Osteocyte (in vitro differentiated cells): ENCODE measurements around the gene PRPF18. TPM values are rescaled to one million over a fixed set of nuclear protein-coding genes. Genes with fewer than 3 reads are reported as not detected.

Source experiments
- DNase-seq: peaks from one replicate; pipeline ENCODE4 v3.0.0; 2021; ENCODE audit warnings: mixed read lengths; ENCODE audit not compliant: unreplicated experiment; ENCODE audit errors: extremely low spot score
- H3K27ac Mint-ChIP-seq: one replicate; pipeline ENCODE4 v1.8.0; 2021; ENCODE audit warnings: mild to moderate bottlenecking, mixed read lengths; ENCODE audit not compliant: unreplicated experiment
- H3K27me3 Mint-ChIP-seq: one replicate; pipeline ENCODE4 v1.8.0; 2021; ENCODE audit warnings: mixed read lengths; ENCODE audit not compliant: unreplicated experiment
- H3K36me3 Mint-ChIP-seq: one replicate; pipeline ENCODE4 v1.8.0; 2021; ENCODE audit warnings: mixed read lengths; ENCODE audit not compliant: unreplicated experiment
- H3K4me1 Mint-ChIP-seq: one replicate; pipeline ENCODE4 v1.8.0; 2021; ENCODE audit warnings: mixed read lengths; ENCODE audit not compliant: unreplicated experiment
- H3K4me3 Mint-ChIP-seq: one replicate; pipeline ENCODE4 v1.8.0; 2021; ENCODE audit warnings: mild to moderate bottlenecking, moderate library complexity, mixed read lengths; ENCODE audit not compliant: unreplicated experiment
- H3K9me3 Mint-ChIP-seq: one replicate; pipeline ENCODE4 v1.8.0; 2021; ENCODE audit warnings: mixed read lengths; ENCODE audit not compliant: unreplicated experiment
- total RNA-seq: library from RNA; stranded (reverse); gene quantifications from 2 replicates; pipeline ENCODE4 v1.2.1, GENCODE V29; 2021
- TF ChIP-seq, protein P1 (sequence below): fragments of 200-600 bp; sonication (generic); IDR thresholded peaks from 2 replicates; pipeline ENCODE4 v1.5.0; 2021; ENCODE audit warnings: antibody characterized with exemption, mild to moderate bottlenecking, moderate library complexity

Gene PRPF18
- total RNA-seq, 1 donor from 2014 or later, result 19.2 TPM

DNA sequence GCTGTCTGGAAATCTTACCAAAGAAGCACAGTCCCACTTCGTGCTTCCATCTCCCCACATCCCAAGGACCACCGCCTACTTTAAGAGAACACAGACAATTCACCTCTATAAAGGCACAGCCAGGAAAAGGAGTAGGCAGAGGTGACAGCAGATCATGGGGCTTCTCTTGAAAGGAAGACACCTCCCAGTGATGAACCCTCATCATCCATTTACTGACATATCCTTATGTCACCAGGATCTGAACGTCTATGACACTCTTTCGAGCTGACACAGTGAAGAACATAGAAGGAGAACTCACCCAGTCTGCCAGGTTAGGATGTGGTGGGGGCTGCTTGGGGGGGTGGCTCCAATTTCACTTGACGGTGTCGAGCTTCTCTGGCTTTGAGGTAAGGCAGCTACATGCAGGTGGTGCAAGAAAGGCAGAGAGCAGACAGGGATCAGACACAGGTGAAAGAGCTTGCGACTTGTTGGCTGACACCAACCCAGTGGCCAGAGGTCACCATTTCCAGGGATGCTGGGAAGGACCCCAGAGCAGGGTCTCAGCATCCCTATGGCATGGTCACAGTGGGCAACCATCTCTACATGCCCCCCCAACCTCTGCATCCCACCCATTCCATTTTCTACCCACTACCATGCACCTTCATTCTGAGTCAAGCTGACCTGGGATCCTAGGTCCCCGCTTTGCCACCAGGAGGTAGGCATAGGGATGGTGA is 67.5 kb downstream of the PRPF18 start:
- peaks cover 58% of the 10 kb centered on the region for H3K36me3 Mint-ChIP-seq
- H3K4me1 Mint-ChIP-seq, result no peaks in the 10 kb centered on the region
- no peak for DNase-seq
- H3K27me3 Mint-ChIP-seq, result no peaks in the 10 kb centered on the region
- no peak overlapping the region for H3K4me3 Mint-ChIP-seq
- H3K27ac Mint-ChIP-seq, result peak overlapping the region; percentile 27
- no peaks in the 10 kb centered on the region for H3K9me3 Mint-ChIP-seq
- TF ChIP-seq, protein P1, sequence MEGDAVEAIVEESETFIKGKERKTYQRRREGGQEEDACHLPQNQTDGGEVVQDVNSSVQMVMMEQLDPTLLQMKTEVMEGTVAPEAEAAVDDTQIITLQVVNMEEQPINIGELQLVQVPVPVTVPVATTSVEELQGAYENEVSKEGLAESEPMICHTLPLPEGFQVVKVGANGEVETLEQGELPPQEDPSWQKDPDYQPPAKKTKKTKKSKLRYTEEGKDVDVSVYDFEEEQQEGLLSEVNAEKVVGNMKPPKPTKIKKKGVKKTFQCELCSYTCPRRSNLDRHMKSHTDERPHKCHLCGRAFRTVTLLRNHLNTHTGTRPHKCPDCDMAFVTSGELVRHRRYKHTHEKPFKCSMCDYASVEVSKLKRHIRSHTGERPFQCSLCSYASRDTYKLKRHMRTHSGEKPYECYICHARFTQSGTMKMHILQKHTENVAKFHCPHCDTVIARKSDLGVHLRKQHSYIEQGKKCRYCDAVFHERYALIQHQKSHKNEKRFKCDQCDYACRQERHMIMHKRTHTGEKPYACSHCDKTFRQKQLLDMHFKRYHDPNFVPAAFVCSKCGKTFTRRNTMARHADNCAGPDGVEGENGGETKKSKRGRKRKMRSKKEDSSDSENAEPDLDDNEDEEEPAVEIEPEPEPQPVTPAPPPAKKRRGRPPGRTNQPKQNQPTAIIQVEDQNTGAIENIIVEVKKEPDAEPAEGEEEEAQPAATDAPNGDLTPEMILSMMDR, result no peak

DNA sequence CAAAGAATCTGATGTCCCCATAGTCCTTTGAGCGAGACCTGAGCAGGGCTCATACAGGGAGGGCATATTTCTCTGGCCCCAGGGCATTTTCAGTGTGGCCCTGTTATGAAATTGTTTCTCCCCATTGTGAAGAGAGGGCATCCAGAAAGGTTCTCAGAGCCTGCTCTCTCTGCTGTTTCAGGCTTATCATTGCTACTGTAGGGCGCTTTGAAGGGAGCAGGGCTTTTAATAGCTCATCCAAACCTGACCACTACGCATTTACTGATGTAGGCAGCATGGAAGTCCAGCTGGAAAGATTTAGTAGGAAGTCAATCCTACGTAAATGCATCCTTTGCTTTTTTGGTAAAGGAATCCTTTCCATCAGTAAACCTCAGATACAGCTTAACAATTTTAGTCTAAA is 68.1 kb downstream of the PRPF18 start:
- Mint-ChIP-seq H3K4me3 (no peak overlapping the region), H3K4me1 (no peaks in the 10 kb centered on the region), H3K27me3 (no peaks in the 10 kb centered on the region), H3K36me3 (peaks cover 58% of the 10 kb centered on the region), H3K27ac (no peak overlapping the region), H3K9me3 (no peaks in the 10 kb centered on the region)
- TF ChIP-seq, protein P1, result no peak
- DNase-seq, result no peak

DNA sequence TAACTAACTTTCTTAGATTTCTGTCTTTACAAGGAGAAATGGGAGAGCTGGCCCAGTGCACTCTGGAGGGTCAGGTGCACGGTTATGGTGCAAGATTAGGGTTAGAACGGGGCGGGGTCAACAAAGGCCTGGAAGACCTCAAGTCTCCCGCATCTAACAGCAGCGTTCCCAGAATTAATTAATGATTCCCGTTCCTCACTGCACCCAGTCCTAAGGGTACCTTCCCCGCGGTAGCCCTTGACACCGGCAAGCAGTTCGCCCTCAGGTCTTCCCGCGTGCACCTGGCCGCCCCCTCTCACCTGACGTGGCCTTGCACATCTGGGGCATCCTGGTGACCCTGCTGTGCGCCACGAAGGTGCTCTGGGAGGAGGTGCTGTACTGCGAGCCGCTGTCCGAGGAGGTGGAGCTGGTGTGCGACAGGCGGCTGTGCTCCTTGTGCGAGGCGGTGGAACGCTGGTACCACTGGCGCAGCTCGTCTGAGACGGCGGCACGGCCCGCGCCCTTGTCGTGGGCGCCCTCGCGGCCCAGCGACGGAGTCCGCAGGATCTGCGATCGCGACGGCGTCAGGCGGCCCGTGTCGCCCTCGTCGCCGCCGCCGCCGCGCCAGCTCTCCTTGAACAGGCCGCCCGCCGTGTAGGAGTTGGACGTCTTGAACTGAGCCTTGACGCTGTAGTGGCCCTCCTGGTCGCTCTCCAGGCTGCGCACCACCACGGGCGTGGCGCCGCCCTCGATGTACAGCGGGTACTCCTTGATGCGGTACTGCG is 69.8 kb downstream of the PRPF18 start:
- Mint-ChIP-seq H3K9me3 (no peaks in the 10 kb centered on the region), H3K4me3 (no peak overlapping the region), H3K4me1 (peaks cover 8% of the 10 kb centered on the region), H3K36me3 (peaks cover 60% of the 10 kb centered on the region), H3K27me3 (no peaks in the 10 kb centered on the region), H3K27ac (no peak overlapping the region)
- no peak for DNase-seq
- TF ChIP-seq, protein P1, result no peak

DNA sequence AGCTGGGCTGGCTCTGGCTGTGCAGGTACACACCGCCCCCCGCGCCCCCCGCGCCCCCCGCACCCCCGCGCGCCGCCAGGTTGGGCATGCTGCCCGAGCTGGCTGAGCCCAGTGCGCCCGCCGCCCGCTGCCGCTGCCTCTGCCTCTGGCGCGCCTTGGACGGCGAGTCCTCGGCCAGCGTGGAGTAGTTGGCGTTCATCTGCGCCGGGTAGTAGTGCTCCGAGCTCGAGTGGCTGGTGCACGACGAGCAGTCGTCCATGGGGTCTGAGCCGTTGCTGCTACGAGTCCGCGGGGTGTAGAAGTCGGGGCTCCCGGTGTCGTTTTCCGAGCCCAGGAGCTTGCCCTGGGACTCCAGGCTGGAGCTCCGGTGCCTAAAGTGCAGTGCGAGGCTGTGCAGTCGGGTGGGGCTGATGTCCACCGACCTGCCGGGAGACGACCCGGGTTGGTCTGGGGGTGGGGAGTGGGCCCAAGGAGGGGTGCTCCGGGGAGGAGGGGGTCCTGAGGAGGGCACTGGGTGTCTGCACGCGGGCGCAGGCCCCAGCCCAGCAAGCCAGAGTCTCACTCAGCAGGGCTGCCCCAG is 70.4 kb downstream of the PRPF18 start:
- TF ChIP-seq, protein P1, result no peak
- DNase-seq, result no peak
- no peaks in the 10 kb centered on the region for H3K27me3 Mint-ChIP-seq
- H3K9me3 Mint-ChIP-seq, result no peaks in the 10 kb centered on the region
- peaks cover 8% of the 10 kb centered on the region for H3K4me1 Mint-ChIP-seq
- no peak overlapping the region for H3K4me3 Mint-ChIP-seq
- H3K36me3 Mint-ChIP-seq, result peaks cover 58% of the 10 kb centered on the region
- no peak overlapping the region for H3K27ac Mint-ChIP-seq

DNA sequence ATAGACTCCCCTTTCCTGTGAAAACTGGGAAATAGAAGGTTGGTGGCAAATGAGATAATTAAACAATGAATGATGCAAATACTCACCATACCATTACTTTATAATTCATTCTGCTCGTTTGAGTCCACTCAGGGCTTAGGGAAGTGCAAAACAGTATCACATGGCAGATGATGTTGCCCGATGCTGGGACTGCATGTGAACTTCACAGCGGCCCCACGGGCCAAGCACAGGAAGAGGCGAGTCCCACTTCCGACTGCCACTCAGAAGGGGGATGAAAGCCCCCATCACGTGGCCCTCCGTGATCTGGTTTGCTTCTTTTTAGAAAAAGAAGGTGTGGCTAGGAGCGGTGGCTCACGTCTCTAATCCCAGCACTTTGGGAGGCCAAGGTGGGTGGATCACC is 71.5 kb downstream of the PRPF18 start:
- H3K4me3 Mint-ChIP-seq, result no peak overlapping the region
- H3K36me3 Mint-ChIP-seq, result peaks cover 59% of the 10 kb centered on the region
- TF ChIP-seq, protein P1, result no peak
- no peak overlapping the region for H3K27ac Mint-ChIP-seq
- no peak for DNase-seq
- H3K27me3 Mint-ChIP-seq, result no peaks in the 10 kb centered on the region
- no peaks in the 10 kb centered on the region for H3K9me3 Mint-ChIP-seq
- H3K4me1 Mint-ChIP-seq, result peaks cover 8% of the 10 kb centered on the region
